Heart left ventricle (tissue), 13 donors: ENCODE data around the gene PTCSC3.

ENCODE experiments used
- POLR2A ChIP-seq, 2 donors: fragments of 450-650 bp; IDR thresholded peaks; one replicate each; pipeline ENCODE4 v1.6.1; 2017; ENCODE audit warnings: antibody characterized with exemption in 2 of 2, mild to moderate bottlenecking in 2 of 2, moderate library complexity in 2 of 2
- TF ChIP-seq, protein P1 (sequence below), 12 donors: fragments of 200-600 bp; sonication (generic) in 4 of 12; IDR thresholded peaks; one replicate each; pipeline versions ENCODE4 v1.5.0 to v1.8.0; 2018 to 2022; ENCODE audit warnings: antibody characterized with exemption in 12 of 12, mild to moderate bottlenecking in 5 of 12
- donor health status: ischemic (EF 13 %, LVEDD 7.1; RV severe dilation, severe dysfunction).
- donor health status: DM: no; HTN: yes; CAD: no.
- donor health status: DM: no; HTN: no; CAD: no.
- donor health status: ischemic (EF 25% LVEDD 6.9; RV normal size, moderate dysfunction).
- donor health status: ischemic (EF 25% LVEDD 5.7; RV mildly dilated, moderate dysfunction).
- donor health status: ischemic (EF 35%, LVEDD 5.7; RV mildly dilated, moderate dysfunction).
- donor health status: nonischemic (EF 11% LVEDD 7.7; RV severe dilation, severe dysfunction).
- donor health status: DM: yes; HTN: yes; CAD: no.
- donor health status: PGD.
- donor health status: ischemic (EF 29% LVEDD 5.4; RV normal size, mild dysfunction).
- donor health status: nonischemic (EF 23%, LVEDD 6.1; RV moderate dilation, normal function).

DNA sequence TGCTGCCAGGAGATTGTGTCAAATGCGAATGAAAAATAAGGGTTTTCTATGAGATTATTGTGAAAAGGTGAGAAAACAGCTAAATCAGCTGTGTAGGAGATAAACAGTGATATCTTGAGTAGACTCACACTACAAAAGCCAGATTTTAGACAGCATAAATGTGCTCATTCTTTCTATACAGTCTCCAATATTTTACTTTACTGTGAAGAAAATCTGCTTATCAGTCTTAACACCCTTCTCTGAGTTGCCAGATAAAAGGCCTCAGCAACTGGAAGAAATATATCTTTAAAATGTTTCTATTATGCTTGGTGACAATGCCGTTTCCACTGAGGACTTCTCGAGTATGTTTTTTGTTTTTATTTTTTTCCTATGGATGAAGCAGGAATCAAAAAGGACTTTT, 47.0 kb upstream of the PTCSC3 start:
- TF ChIP-seq, protein P1, sequence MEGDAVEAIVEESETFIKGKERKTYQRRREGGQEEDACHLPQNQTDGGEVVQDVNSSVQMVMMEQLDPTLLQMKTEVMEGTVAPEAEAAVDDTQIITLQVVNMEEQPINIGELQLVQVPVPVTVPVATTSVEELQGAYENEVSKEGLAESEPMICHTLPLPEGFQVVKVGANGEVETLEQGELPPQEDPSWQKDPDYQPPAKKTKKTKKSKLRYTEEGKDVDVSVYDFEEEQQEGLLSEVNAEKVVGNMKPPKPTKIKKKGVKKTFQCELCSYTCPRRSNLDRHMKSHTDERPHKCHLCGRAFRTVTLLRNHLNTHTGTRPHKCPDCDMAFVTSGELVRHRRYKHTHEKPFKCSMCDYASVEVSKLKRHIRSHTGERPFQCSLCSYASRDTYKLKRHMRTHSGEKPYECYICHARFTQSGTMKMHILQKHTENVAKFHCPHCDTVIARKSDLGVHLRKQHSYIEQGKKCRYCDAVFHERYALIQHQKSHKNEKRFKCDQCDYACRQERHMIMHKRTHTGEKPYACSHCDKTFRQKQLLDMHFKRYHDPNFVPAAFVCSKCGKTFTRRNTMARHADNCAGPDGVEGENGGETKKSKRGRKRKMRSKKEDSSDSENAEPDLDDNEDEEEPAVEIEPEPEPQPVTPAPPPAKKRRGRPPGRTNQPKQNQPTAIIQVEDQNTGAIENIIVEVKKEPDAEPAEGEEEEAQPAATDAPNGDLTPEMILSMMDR (IDR thresholded peaks at IDR 0.05): no peak
- no peak for TF ChIP-seq POLR2A (IDR thresholded peaks at IDR 0.05)
